ENCODE results near the gene TMEM52.

The TMEM52 gene

GRCh38 chr1:1926346-1926811, 7.3 kb upstream of the TMEM52 start:
- no peak for DNase-seq

- DNase-seq = no peak
These were observed 6.6 kb upstream of the TMEM52 start for GRCh38 chr1:1925437-1926345.

- DNase-seq = no peak
These were observed 5.8 kb upstream of the TMEM52 start for GRCh38 chr1:1924849-1925248.

GRCh38 chr1:1924386-1924785, 5.3 kb upstream of the TMEM52 start:
- no peak for DNase-seq

GRCh38 chr1:1922956-1923833, 4.1 kb upstream of the TMEM52 start:
- no peak for DNase-seq

GRCh38 chr1:1922702-1922955, 3.5 kb upstream of the TMEM52 start:
- DNase-seq = no peak

GRCh38 chr1:1921901-1922701, 3.0 kb upstream of the TMEM52 start:
- no peak for DNase-seq

GRCh38 chr1:1921459-1921862, 2.4 kb upstream of the TMEM52 start:
- DNase-seq = no peak

GRCh38 chr1:1920608-1921458, 1.8 kb upstream of the TMEM52 start:
- DNase-seq = no peak

GRCh38 chr1:1920057-1920607, 1.1 kb upstream of the TMEM52 start:
- DNase-seq = no peak

- DNase-seq = peak; percentile 100
These were observed 401 bp upstream of the TMEM52 start for GRCh38 chr1:1919304-1920056.

GRCh38 chr1:1917995-1918900, 831 bp downstream of the TMEM52 start:
- DNase-seq = no peak

GRCh38 chr1:1917304-1917976, 1.6 kb downstream of the TMEM52 start:
- no peak for DNase-seq

GRCh38 chr1:1916851-1917251, 2.2 kb downstream of the TMEM52 start:
- DNase-seq = no peak

- DNase-seq = no peak
These were observed 2.9 kb downstream of the TMEM52 start for GRCh38 chr1:1915911-1916840.

- no peak for DNase-seq
These were observed 3.9 kb downstream of the TMEM52 start, which contains the start of gene CALML6 for GRCh38 chr1:1914971-1915692. TSS of gene CALML6 (plus strand) at chr1:1915260. CDS start at chr1:1915281, 21 bp downstream.
